ENCODE data around the gene SCT. TPM values are rescaled to one million over a fixed set of nuclear protein-coding genes. Genes with fewer than 3 reads are reported as not detected.
A peak's percentile ranks its signal among the peaks of the same experiment; 100 is the strongest.

SCT gene
- total RNA-seq, 1 donor from 2014 or later = not detected

- Mint-ChIP-seq H3K4me3 (ENCODE audit: unreplicated experiment) (no peak overlapping the region), H3K36me3 (ENCODE audit: unreplicated experiment) (peaks cover 5% of the 10 kb centered on the region), H3K27ac (ENCODE audit: unreplicated experiment) (no peak overlapping the region), H3K4me1 (ENCODE audit: unreplicated experiment) (peaks cover 27% of the 10 kb centered on the region), H3K9me3 (ENCODE audit: unreplicated experiment) (no peaks in the 10 kb centered on the region), H3K27me3 (ENCODE audit: unreplicated experiment) (peaks cover 3% of the 10 kb centered on the region)
- no peak for DNase-seq (ENCODE audit: extremely low spot score, unreplicated experiment)
- TF ChIP-seq CTCF (IDR thresholded peaks at IDR 0.05) = no peak
Measured at GRCh38 chr11:639332-639955, 12.5 kb upstream of the SCT start.

- Mint-ChIP-seq H3K27me3 (ENCODE audit: unreplicated experiment) (peaks cover 3% of the 10 kb centered on the region), H3K27ac (ENCODE audit: unreplicated experiment) (peak overlapping the region; percentile 67)
Measured at GRCh38 chr11:638631-639331, 11.8 kb upstream of the SCT start.

GRCh38 chr11:637593-638521 lies 10.9 kb upstream of the SCT start:
- Mint-ChIP-seq H3K4me1 (ENCODE audit: unreplicated experiment) (peaks cover 27% of the 10 kb centered on the region), H3K36me3 (ENCODE audit: unreplicated experiment) (peaks cover 2% of the 10 kb centered on the region), H3K27ac (ENCODE audit: unreplicated experiment) (no peak overlapping the region), H3K27me3 (ENCODE audit: unreplicated experiment) (peaks cover 3% of the 10 kb centered on the region), H3K4me3 (ENCODE audit: unreplicated experiment) (peak overlapping the region; percentile 69), H3K9me3 (ENCODE audit: unreplicated experiment) (no peaks in the 10 kb centered on the region)
- no peak for TF ChIP-seq CTCF (IDR thresholded peaks at IDR 0.05)
- no peak for DNase-seq (ENCODE audit: extremely low spot score, unreplicated experiment)

More at GRCh38 chr11:638631-639331, 11.8 kb upstream of the SCT start:
- peaks cover 2% of the 10 kb centered on the region for H3K36me3 Mint-ChIP-seq (ENCODE audit: unreplicated experiment)
- H3K9me3 Mint-ChIP-seq (ENCODE audit: unreplicated experiment) = no peaks in the 10 kb centered on the region
- no peak for DNase-seq (ENCODE audit: extremely low spot score, unreplicated experiment)
- no peak for TF ChIP-seq CTCF (IDR thresholded peaks at IDR 0.05)
- peaks cover 27% of the 10 kb centered on the region for H3K4me1 Mint-ChIP-seq (ENCODE audit: unreplicated experiment)
- peak overlapping the region; percentile 42 for H3K4me3 Mint-ChIP-seq (ENCODE audit: unreplicated experiment)

GRCh38 chr11:637333-637592 lies 10.3 kb upstream of the SCT start:
- peaks cover 6% of the 10 kb centered on the region for H3K36me3 Mint-ChIP-seq (ENCODE audit: unreplicated experiment)
- peaks cover 27% of the 10 kb centered on the region for H3K4me1 Mint-ChIP-seq (ENCODE audit: unreplicated experiment)
- no peak overlapping the region for H3K27ac Mint-ChIP-seq (ENCODE audit: unreplicated experiment)
- H3K9me3 Mint-ChIP-seq (ENCODE audit: unreplicated experiment) = no peaks in the 10 kb centered on the region
- no peak for DNase-seq (ENCODE audit: extremely low spot score, unreplicated experiment)
- TF ChIP-seq CTCF (IDR thresholded peaks at IDR 0.05) = no peak
- peak overlapping the region; percentile 69 for H3K4me3 Mint-ChIP-seq (ENCODE audit: unreplicated experiment)
- peaks cover 3% of the 10 kb centered on the region for H3K27me3 Mint-ChIP-seq (ENCODE audit: unreplicated experiment)
